T-helper 17 cell (primary cell): ENCODE measurements around the gene GPR6. TPM values are rescaled to one million over a fixed set of nuclear protein-coding genes. Genes with fewer than 3 reads are reported as not detected.

Source experiments
- ATAC-seq: fragments of 150-1000 bp; cut with Tn5 transposase; 2 replicates; pipeline ENCODE4 v1.10.0; 2021; ENCODE audit warnings: mild to moderate bottlenecking, moderate library complexity
- DNase-seq, 3 donors: peaks; one replicate each; pipeline versions ENCODE4 v3.0.0 to v3.0.0-alpha.2; 2020 to 2021
- H3K9me3 ChIP-seq: one replicate; pipeline ENCODE4 v1.7.0; 2013; ENCODE audit warnings: low read length, mild to moderate bottlenecking; ENCODE audit not compliant: control insufficient read depth, poor library complexity, severe bottlenecking
- H3K27ac Mint-ChIP-seq: one replicate; pipeline ENCODE4 v1.8.0; 2022; ENCODE audit warnings: mild to moderate bottlenecking, moderate library complexity, mixed read lengths
- H3K27me3 Mint-ChIP-seq: one replicate; pipeline ENCODE4 v1.8.0; 2022; ENCODE audit warnings: mixed read lengths
- H3K36me3 Mint-ChIP-seq: one replicate; pipeline ENCODE4 v1.8.0; 2022; ENCODE audit warnings: low read depth, mixed read lengths
- H3K4me1 Mint-ChIP-seq: one replicate; pipeline ENCODE4 v1.8.0; 2022; ENCODE audit warnings: mild to moderate bottlenecking, mixed read lengths
- H3K4me3 Mint-ChIP-seq: one replicate; pipeline ENCODE4 v1.8.0; 2022; ENCODE audit warnings: mild to moderate bottlenecking, moderate library complexity, mixed read lengths
- total RNA-seq, 4 donors: library from RNA in 2 of 4; stranded (reverse) in 2 of 4; gene quantifications; one replicate each; pipeline ENCODE4 v1.2.3 and lab custom pipeline; 2022 to 2026

Gene GPR6
- total RNA-seq, 2 donors from 2014 or later: not detected

GRCh38 chr6:110018486-110018885 lies 40.4 kb downstream of the GPR6 start:
- H3K36me3 Mint-ChIP-seq: no peaks in the 10 kb centered on the region
- H3K9me3 ChIP-seq: no peaks in the 10 kb centered on the region
- ATAC-seq (no peak), DNase-seq (no peak)
- H3K27me3 Mint-ChIP-seq: peaks cover 39% of the 10 kb centered on the region
- no peak overlapping the region for H3K4me3 Mint-ChIP-seq
- H3K27ac Mint-ChIP-seq: no peak overlapping the region
- H3K4me1 Mint-ChIP-seq: peaks cover 10% of the 10 kb centered on the region

- peak overlapping the region; percentile 7 for H3K4me3 Mint-ChIP-seq
- H3K4me1 Mint-ChIP-seq: peaks cover 10% of the 10 kb centered on the region
- no peak overlapping the region for H3K27ac Mint-ChIP-seq
- H3K27me3 Mint-ChIP-seq: peaks cover 28% of the 10 kb centered on the region
- ATAC-seq (peak; percentile 44), DNase-seq (no peak)
- H3K9me3 ChIP-seq: no peaks in the 10 kb centered on the region
- no peaks in the 10 kb centered on the region for H3K36me3 Mint-ChIP-seq
Measured at GRCh38 chr6:110020888-110021287, 42.8 kb downstream of the GPR6 start.

- H3K4me1 Mint-ChIP-seq: no peaks in the 10 kb centered on the region
- H3K27ac Mint-ChIP-seq: no peak overlapping the region
- no peak for DNase-seq
- no peak overlapping the region for H3K4me3 Mint-ChIP-seq
- no peak for ATAC-seq
- no peaks in the 10 kb centered on the region for H3K9me3 ChIP-seq
- peaks cover under 1% of the 10 kb centered on the region for H3K27me3 Mint-ChIP-seq
- no peaks in the 10 kb centered on the region for H3K36me3 Mint-ChIP-seq
Measured at GRCh38 chr6:110029144-110029543, 51.0 kb downstream of the GPR6 start.

Other genes starting within 250 kb of the GPR6 start
- 1 to 10 TPM in 1 of 2 donors, under 1 TPM in 1; 0.94 to 3.8 TPM for gene WASF1, start 201.4 kb downstream of the GPR6 start, total RNA-seq
- gene CDC40, start 202.1 kb downstream of the GPR6 start, total RNA-seq: 10 to 100 TPM; 26.5 to 28.6 TPM